Measurements from ENCODE around the gene GALNT9. TPM values are rescaled to one million over a fixed set of nuclear protein-coding genes. Genes with fewer than 3 reads are reported as not detected.

The GALNT9 gene
- total and polyA plus RNA-seq, 2 donors (not counting 1 experiment from before 2014, with no cell fraction given): 0.10 to 2.8 TPM

GRCh38 chr12:132227118-132227517, 102.3 kb downstream of the GALNT9 start:
- Histone ChIP-seq H4K20me1 (ENCODE audit: control insufficient read depth, extremely low read depth, insufficient read depth, low read length) (no peaks in the 10 kb centered on the region), H3K4me2 (ENCODE audit: extremely low read depth, insufficient read depth, low read length) (no peak overlapping the region), H3K36me3 (ENCODE audit: control insufficient read depth, insufficient read depth, low read length) (no peaks in the 10 kb centered on the region), H3K9me3 (ENCODE audit: control insufficient read depth, insufficient read depth, low read depth, low read length) (no peaks in the 10 kb centered on the region), H3K9ac (ENCODE audit: insufficient read depth, low read length) (no peak overlapping the region), H3K79me2 (ENCODE audit: control insufficient read depth, insufficient read depth, low read length) (no peaks in the 10 kb centered on the region), H2AFZ (ENCODE audit: low read length) (no peak overlapping the region), H3K4me3 (replicated peaks in 1 of 4; ENCODE audit: control extremely low read depth in 1 of 4, insufficient read depth in 1 of 4, low read depth in 3 of 4, low read length in 4 of 4) (no peak overlapping the region), H3K27ac (ENCODE audit: insufficient read depth, low read length) (no peak overlapping the region), H3K27me3 (ENCODE audit: control insufficient read depth, insufficient read depth, low read length) (no peaks in the 10 kb centered on the region), H3K4me1 (ENCODE audit: control insufficient read depth, extremely low read depth, insufficient read depth, low read length) (no peaks in the 10 kb centered on the region)
- TF ChIP-seq CTCF (conservative IDR thresholded peaks at IDR 0.05 in 1 of 2, IDR thresholded peaks at IDR 0.05 in 1 of 2; ENCODE audit: low read depth in 1 of 2, low read length in 2 of 2) (no peak), EZH2 (IDR thresholded peaks at IDR 0.05; ENCODE audit: low read length, missing control alignments) (no peak)
- DNase-seq (ENCODE audit: low read depth in 2 of 2): no peak

- TF ChIP-seq CTCF (conservative IDR thresholded peaks at IDR 0.05 in 1 of 2, IDR thresholded peaks at IDR 0.05 in 1 of 2; ENCODE audit: low read depth in 1 of 2, low read length in 2 of 2): no peak
- TF ChIP-seq EZH2 (IDR thresholded peaks at IDR 0.05; ENCODE audit: low read length, missing control alignments): no peak
- H3K36me3 ChIP-seq (ENCODE audit: control insufficient read depth, insufficient read depth, low read length): no peaks in the 10 kb centered on the region
- no peaks in the 10 kb centered on the region for H3K79me2 ChIP-seq (ENCODE audit: control insufficient read depth, insufficient read depth, low read length)
- no peak overlapping the region for H3K9ac ChIP-seq (ENCODE audit: insufficient read depth, low read length)
- no peaks in the 10 kb centered on the region for H4K20me1 ChIP-seq (ENCODE audit: control insufficient read depth, extremely low read depth, insufficient read depth, low read length)
- DNase-seq (ENCODE audit: low read depth in 2 of 2): no peak
- H3K27ac ChIP-seq (ENCODE audit: insufficient read depth, low read length): no peak overlapping the region
- no peak overlapping the region for H2AFZ ChIP-seq (ENCODE audit: low read length)
- no peaks in the 10 kb centered on the region for H3K4me1 ChIP-seq (ENCODE audit: control insufficient read depth, extremely low read depth, insufficient read depth, low read length)
- H3K4me2 ChIP-seq (ENCODE audit: extremely low read depth, insufficient read depth, low read length): no peak overlapping the region
- no peaks in the 10 kb centered on the region for H3K9me3 ChIP-seq (ENCODE audit: control insufficient read depth, insufficient read depth, low read depth, low read length)
- no peak overlapping the region for H3K4me3 ChIP-seq (replicated peaks in 1 of 4; ENCODE audit: control extremely low read depth in 1 of 4, insufficient read depth in 1 of 4, low read depth in 3 of 4, low read length in 4 of 4)
- H3K27me3 ChIP-seq (ENCODE audit: control insufficient read depth, insufficient read depth, low read length): no peaks in the 10 kb centered on the region
Measured at GRCh38 chr12:132226604-132227003, 102.8 kb downstream of the GALNT9 start.

GRCh38 chr12:132225214-132225613, 104.2 kb downstream of the GALNT9 start:
- no peaks in the 10 kb centered on the region for H3K9me3 ChIP-seq (ENCODE audit: control insufficient read depth, insufficient read depth, low read depth, low read length)
- no peaks in the 10 kb centered on the region for H4K20me1 ChIP-seq (ENCODE audit: control insufficient read depth, extremely low read depth, insufficient read depth, low read length)
- H3K79me2 ChIP-seq (ENCODE audit: control insufficient read depth, insufficient read depth, low read length): no peaks in the 10 kb centered on the region
- no peak overlapping the region for H2AFZ ChIP-seq (ENCODE audit: low read length)
- no peak for TF ChIP-seq CTCF (conservative IDR thresholded peaks at IDR 0.05 in 1 of 2, IDR thresholded peaks at IDR 0.05 in 1 of 2; ENCODE audit: low read depth in 1 of 2, low read length in 2 of 2)
- no peak for TF ChIP-seq EZH2 (IDR thresholded peaks at IDR 0.05; ENCODE audit: low read length, missing control alignments)
- no peak overlapping the region for H3K4me3 ChIP-seq (replicated peaks in 1 of 4; ENCODE audit: control extremely low read depth in 1 of 4, insufficient read depth in 1 of 4, low read depth in 3 of 4, low read length in 4 of 4)
- no peak for DNase-seq (ENCODE audit: low read depth in 2 of 2)
- H3K27ac ChIP-seq (ENCODE audit: insufficient read depth, low read length): no peak overlapping the region
- H3K36me3 ChIP-seq (ENCODE audit: control insufficient read depth, insufficient read depth, low read length): no peaks in the 10 kb centered on the region
- H3K27me3 ChIP-seq (ENCODE audit: control insufficient read depth, insufficient read depth, low read length): no peaks in the 10 kb centered on the region
- H3K4me1 ChIP-seq (ENCODE audit: control insufficient read depth, extremely low read depth, insufficient read depth, low read length): no peaks in the 10 kb centered on the region
- H3K4me2 ChIP-seq (ENCODE audit: extremely low read depth, insufficient read depth, low read length): no peak overlapping the region
- H3K9ac ChIP-seq (ENCODE audit: insufficient read depth, low read length): no peak overlapping the region
